MG63 (cell line): ENCODE measurements around the gene TMEM243. TPM values are rescaled to one million over a fixed set of nuclear protein-coding genes. Genes with fewer than 3 reads are reported as not detected.
A peak's percentile ranks its signal among the peaks of the same experiment; 100 is the strongest.
"Not testable (repeated sequence)": the region's sequence is repeated elsewhere in the genome, so short reads cannot be mapped to it uniquely, and the experiment has no call there.

Experiments used
- DNase-seq: peaks from one replicate; pipeline ENCODE4 v3.0.0-alpha.2; 2020
- H3K27me3 ChIP-seq: fragments of 250-450 bp; sonication (Bioruptor Pico); 2 replicates; pipeline ENCODE4 v1.5.1; 2020; ENCODE audit warnings: mild to moderate bottlenecking, moderate library complexity
- H3K36me3 ChIP-seq: fragments of 250-450 bp; sonication (Bioruptor Pico); 2 replicates; pipeline ENCODE4 v1.5.1; 2020; ENCODE audit warnings: mild to moderate bottlenecking, moderate library complexity
- H3K4me3 ChIP-seq: fragments of 250-450 bp; sonication (Bioruptor Pico); 2 replicates; pipeline ENCODE4 v1.5.1; 2020; ENCODE audit warnings: mild to moderate bottlenecking, moderate library complexity
- H3K9me3 ChIP-seq: fragments of 250-450 bp; sonication (Bioruptor Pico); 2 replicates; pipeline ENCODE4 v1.5.1; 2020; ENCODE audit warnings: mild to moderate bottlenecking, moderate library complexity
- total RNA-seq: library from RNA; depleted of rRNA; stranded (reverse); fragments of >200 nt; shearing (Covaris generic); gene quantifications from 2 replicates; pipeline ENCODE4 v1.2.3, GENCODE V29; 2014; ENCODE audit warnings: low replicate concordance

TMEM243 gene
- total RNA-seq, 1 experiment from 2014 or later, result 12.9 TPM

- 0 out of 2 replicates have a peak, but pooled peaks cover 2% of the 10 kb centered on the region for H3K36me3 ChIP-seq
- no peak overlapping the region for H3K4me3 ChIP-seq
- H3K27me3 ChIP-seq, result no peaks in the 10 kb centered on the region
- no peak for DNase-seq
- no peaks in the 10 kb centered on the region for H3K9me3 ChIP-seq
Observed at GRCh38 chr7:87216701-87217508, 2.6 kb downstream of the TMEM243 start.

GRCh38 chr7:87215046-87215445, 4.5 kb downstream of the TMEM243 start:
- Histone ChIP-seq H3K4me3 (no peak overlapping the region), H3K36me3 (0 out of 2 replicates have a peak, but pooled peaks cover 2% of the 10 kb centered on the region), H3K27me3 (no peaks in the 10 kb centered on the region), H3K9me3 (no peaks in the 10 kb centered on the region)
- DNase-seq, result no peak

DNA sequence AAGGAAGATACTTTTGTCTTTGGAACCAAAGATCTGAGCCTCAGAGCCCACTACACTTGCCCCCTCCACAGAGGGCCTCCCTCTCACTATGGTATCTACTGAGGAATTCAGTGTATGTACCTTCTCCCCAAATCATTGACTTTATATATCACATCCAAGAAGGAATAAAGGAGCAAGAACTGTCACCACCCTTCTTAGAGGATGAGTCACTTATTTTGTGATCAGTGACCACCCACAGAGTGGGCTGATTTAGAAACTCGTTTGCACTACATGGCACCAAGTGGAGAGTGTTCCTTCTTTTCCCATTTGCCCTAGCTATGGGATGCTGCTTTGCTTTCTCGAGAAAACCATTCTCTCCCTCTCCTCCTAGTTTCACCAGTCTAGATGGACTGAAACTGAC, 5.7 kb downstream of the TMEM243 start:
- 0 out of 2 replicates have a peak, but pooled peaks cover 2% of the 10 kb centered on the region for H3K36me3 ChIP-seq
- no peak overlapping the region for H3K4me3 ChIP-seq
- no peaks in the 10 kb centered on the region for H3K27me3 ChIP-seq
- no peak for DNase-seq
- no peaks in the 10 kb centered on the region for H3K9me3 ChIP-seq

DNA sequence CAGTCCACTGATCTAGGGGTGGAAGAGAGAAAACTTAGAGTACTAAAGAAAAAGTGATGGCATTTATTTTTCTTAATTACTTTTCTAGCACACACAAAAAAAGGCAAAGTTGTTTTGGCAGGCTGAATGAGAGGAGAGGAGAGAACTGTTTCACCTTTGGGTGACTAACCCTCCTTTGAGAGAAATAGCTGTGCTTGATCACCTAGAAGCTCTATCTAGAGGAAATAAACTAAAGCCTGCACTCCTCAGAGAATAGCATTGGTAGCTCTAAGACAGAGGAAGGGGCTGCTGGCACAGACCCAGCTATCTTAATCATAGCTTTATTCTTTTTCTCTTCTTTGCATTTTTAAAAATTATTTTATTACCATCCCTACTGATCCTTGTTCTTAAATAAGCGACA, 6.3 kb downstream of the TMEM243 start:
- no peak overlapping the region for H3K4me3 ChIP-seq
- H3K36me3 ChIP-seq, result 0 out of 2 replicates have a peak, but pooled peaks cover 2% of the 10 kb centered on the region
- no peaks in the 10 kb centered on the region for H3K27me3 ChIP-seq
- DNase-seq, result no peak
- no peaks in the 10 kb centered on the region for H3K9me3 ChIP-seq

- H3K4me3 ChIP-seq, result no peak overlapping the region
- DNase-seq, result no peak
- no peaks in the 10 kb centered on the region for H3K9me3 ChIP-seq
- H3K36me3 ChIP-seq, result 0 out of 2 replicates have a peak, but pooled peaks cover 2% of the 10 kb centered on the region
- H3K27me3 ChIP-seq, result no peaks in the 10 kb centered on the region
Observed at GRCh38 chr7:87212498-87212897, 7.0 kb downstream of the TMEM243 start.

DNA sequence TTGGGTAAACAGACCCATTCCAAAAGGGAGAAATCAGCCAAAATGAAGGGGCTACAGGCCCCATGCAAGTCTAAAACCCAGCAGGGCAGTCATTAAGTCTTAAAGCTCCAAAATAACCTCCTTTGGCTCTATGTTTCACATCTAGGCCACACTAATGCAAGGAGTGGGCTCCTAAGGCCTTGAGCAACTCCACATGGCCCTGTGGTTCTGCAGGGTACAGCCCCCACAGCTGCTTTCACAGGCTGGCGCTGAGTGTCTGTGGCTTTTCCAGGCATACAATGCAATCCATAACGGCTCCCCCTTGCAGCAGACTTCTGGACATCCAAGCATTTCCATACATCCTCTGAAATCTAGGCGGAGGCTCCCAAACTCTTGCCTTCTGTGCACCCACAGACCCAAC, 9.0 kb downstream of the TMEM243 start:
- Histone ChIP-seq H3K27me3 (no peaks in the 10 kb centered on the region), H3K9me3 (no peaks in the 10 kb centered on the region; the same call in 1 of the 2 replicates), H3K36me3 (0 out of 2 replicates have a peak, but pooled peaks cover 2% of the 10 kb centered on the region), H3K4me3 (no peak overlapping the region)
- DNase-seq, result no peak

DNA sequence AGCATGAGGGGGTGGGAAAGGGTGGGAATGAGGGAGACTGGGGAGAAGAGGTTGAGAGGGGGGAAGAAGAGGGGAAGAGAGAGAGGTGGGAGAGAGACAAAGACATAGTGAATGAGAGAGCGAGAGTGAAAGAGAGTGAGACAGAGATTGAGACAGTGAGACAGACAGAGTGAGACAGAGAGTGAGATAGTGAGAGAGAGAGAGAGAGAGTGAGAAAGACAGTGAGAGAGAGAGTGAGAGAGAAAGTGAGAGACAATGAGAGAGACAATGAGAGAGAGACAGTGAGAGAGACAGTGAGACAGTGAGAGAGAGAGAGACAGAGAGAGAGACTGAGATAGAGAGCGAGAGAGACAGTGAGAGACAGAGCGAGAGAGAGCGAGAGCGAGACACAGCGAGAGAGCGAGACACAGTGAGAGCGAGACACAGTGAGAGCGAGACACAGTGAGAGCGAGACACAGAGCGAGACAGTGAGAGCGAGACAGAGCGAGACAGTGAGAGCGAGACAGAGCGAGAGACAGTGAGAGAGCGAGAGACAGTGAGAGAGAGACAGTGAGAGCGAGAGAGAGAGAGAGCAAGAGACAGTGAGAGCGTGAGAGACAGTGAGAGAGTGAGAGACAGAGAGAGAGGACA, 10.1 kb downstream of the TMEM243 start:
- Histone ChIP-seq H3K9me3 (no peaks in the 10 kb centered on the region; the same call in 1 of the 2 replicates), H3K36me3 (peaks cover 2% of the 10 kb centered on the region), H3K27me3 (no peaks in the 10 kb centered on the region), H3K4me3 (no peak overlapping the region)
- no peak for DNase-seq

- H3K4me3 ChIP-seq, result no peak overlapping the region
- no peaks in the 10 kb centered on the region; the same call in 1 of the 2 replicates for H3K9me3 ChIP-seq
- no peak for DNase-seq
- H3K27me3 ChIP-seq, result no peaks in the 10 kb centered on the region
- H3K36me3 ChIP-seq, result peaks cover 4% of the 10 kb centered on the region
Observed at GRCh38 chr7:87206361-87206760, 13.2 kb downstream of the TMEM243 start.

DNA sequence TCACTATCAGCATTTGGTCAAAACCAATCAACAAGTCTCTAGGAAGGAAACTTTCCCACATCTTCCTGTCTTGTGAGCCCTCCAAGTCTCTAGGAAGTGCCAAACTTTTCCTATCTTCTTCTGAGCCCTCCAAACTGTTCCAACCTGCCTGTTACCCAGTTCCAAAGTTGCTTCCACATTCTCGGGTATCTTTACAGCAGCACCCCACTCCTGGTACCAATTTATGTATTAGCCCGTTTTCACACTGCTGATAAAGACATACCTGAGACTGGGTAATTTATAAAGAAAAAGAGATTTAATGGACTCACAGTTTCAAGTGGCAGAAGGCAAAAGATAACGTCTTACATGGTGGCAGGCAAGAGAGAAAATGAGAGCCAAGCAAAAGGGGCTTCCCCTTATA, 13.8 kb downstream of the TMEM243 start:
- not testable (repeated sequence) for DNase-seq, H3K9me3 ChIP-seq, H3K4me3 ChIP-seq, H3K27me3 ChIP-seq, H3K36me3 ChIP-seq

GRCh38 chr7:87204933-87205332, 14.6 kb downstream of the TMEM243 start:
- DNase-seq, result peak; percentile 3
- Histone ChIP-seq H3K27me3 (no peaks in the 10 kb centered on the region), H3K36me3 (peaks cover 10% of the 10 kb centered on the region), H3K4me3 (no peak overlapping the region), H3K9me3 (no peaks in the 10 kb centered on the region; the same call in 1 of the 2 replicates)

DNA sequence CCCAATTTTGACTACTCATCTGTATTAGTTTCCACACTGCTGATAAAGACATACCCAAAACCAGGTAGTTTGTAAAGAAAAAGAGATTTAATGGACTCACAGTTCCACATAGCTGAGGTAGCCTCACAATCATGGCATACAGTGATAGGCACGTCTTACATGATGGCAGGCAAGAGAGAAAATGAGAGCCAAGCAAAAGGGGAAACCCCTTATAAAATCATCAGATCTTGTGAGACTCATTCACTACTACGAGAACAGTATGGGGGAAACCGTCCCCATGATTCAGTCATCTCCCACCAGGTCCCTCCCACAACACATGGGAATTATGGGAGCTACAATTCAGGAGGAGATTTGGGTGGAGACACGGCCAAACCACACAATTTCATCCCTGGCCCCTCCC, 15.6 kb downstream of the TMEM243 start:
- DNase-seq, result not testable (repeated sequence)
- H3K36me3 ChIP-seq, result peaks cover 14% of the 10 kb centered on the region

GRCh38 chr7:87202705-87203104, 16.8 kb downstream of the TMEM243 start:
- no peak overlapping the region for H3K4me3 ChIP-seq
- DNase-seq, result no peak
- no peaks in the 10 kb centered on the region; the same call in 1 of the 2 replicates for H3K9me3 ChIP-seq
- peaks cover 26% of the 10 kb centered on the region for H3K36me3 ChIP-seq
- H3K27me3 ChIP-seq, result no peaks in the 10 kb centered on the region

More for the DNA sequence above, 15.6 kb downstream of the TMEM243 start:
- H3K27me3 ChIP-seq, H3K4me3 ChIP-seq, H3K9me3 ChIP-seq: not testable (repeated sequence)

DNA sequence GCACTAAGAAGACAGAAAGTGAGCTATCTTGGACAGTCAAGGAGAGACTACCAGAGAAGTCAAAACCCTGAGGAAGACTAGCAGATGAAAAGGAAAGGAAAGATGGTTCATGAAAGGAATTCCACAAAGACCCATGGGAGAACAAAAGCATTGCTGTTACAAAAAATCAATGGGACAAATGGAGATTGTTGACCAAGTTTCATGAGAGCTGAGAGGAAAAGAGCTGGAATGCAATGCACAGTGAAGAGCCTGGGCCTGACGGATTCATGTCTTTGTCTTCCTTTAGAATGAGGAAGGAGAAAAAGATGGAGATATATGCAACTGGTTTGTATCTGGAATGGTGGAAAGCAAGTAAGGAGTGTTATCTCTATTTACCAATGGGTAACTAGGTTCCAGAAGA, 17.3 kb downstream of the TMEM243 start:
- H3K36me3 ChIP-seq, result peaks cover 28% of the 10 kb centered on the region
- H3K4me3 ChIP-seq, result no peak overlapping the region
- no peak for DNase-seq
- no peaks in the 10 kb centered on the region for H3K27me3 ChIP-seq
- no peaks in the 10 kb centered on the region; the same call in 1 of the 2 replicates for H3K9me3 ChIP-seq

- no peaks in the 10 kb centered on the region for H3K27me3 ChIP-seq
- H3K36me3 ChIP-seq, result peaks cover 42% of the 10 kb centered on the region
- DNase-seq, result no peak
- H3K4me3 ChIP-seq, result no peak overlapping the region
- no peaks in the 10 kb centered on the region for H3K9me3 ChIP-seq
Observed at GRCh38 chr7:87199700-87200450, 19.7 kb downstream of the TMEM243 start.

GRCh38 chr7:87199241-87199640, 20.3 kb downstream of the TMEM243 start:
- DNase-seq, result no peak
- Histone ChIP-seq H3K9me3 (no peaks in the 10 kb centered on the region), H3K36me3 (peaks cover 48% of the 10 kb centered on the region), H3K27me3 (no peaks in the 10 kb centered on the region), H3K4me3 (no peak overlapping the region)

DNA sequence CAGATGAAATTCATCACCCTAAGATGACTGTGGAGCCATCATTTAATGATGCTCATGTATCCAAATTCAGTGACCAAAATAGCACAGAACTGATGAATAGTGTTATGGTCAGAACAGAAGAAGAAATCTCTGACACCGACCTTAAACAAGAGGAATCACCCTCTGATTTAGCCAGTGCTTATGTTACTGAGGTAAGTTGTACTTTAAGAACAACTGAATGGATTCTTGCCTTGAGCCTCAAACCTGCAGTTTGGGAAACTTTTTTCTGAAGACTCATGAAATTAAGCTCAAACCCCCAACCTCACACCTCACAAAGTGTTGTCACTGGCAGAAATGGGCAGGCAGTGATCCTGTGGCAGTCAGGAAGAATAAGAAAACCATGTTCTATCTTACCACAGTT, 25.6 kb downstream of the TMEM243 start:
- Histone ChIP-seq H3K36me3 (peaks cover 66% of the 10 kb centered on the region), H3K4me3 (no peak overlapping the region), H3K9me3 (no peaks in the 10 kb centered on the region), H3K27me3 (no peaks in the 10 kb centered on the region)
- no peak for DNase-seq
